Tibial artery (tissue), 4 donors: ENCODE measurements around the gene SNX5.

Experiments
- DNase-seq, 2 donors: peaks; one replicate each; pipeline ENCODE4 v3.0.0-alpha.2; 2019
- H3K27ac ChIP-seq, 2 donors: fragments of 200-600 bp; sonication (generic) in 1 of 2; 1 replicate in 1 of 2; 2 replicates in 1 of 2; pipeline ENCODE4 v1.5.1; 2018 to 2019; ENCODE audit warnings: mild to moderate bottlenecking in 1 of 2
- H3K27me3 ChIP-seq, 2 donors: fragments of 200-600 bp; sonication (generic) in 1 of 2; one replicate each; pipeline versions ENCODE4 v1.5.1 to v1.6.0; 2016 to 2019
- H3K36me3 ChIP-seq, 3 donors: fragments of 200-600 bp; sonication (generic) in 2 of 3; one replicate each; pipeline ENCODE4 v1.5.1; 2016 to 2019; ENCODE audit warnings: mild to moderate bottlenecking in 2 of 3
- H3K4me1 ChIP-seq, 4 donors: fragments of 200-600 bp; sonication (generic) in 2 of 4; 1 replicate in 3 of 4; 2 replicates in 1 of 4; pipeline ENCODE4 v1.5.1; 2016 to 2019
- H3K4me3 ChIP-seq, 2 donors: fragments of 200-600 bp; sonication (generic) in 1 of 2; 1 replicate in 1 of 2; 2 replicates in 1 of 2; pipeline ENCODE4 v1.5.1; 2018 to 2019; ENCODE audit warnings: mild to moderate bottlenecking in 2 of 2
- H3K9me3 ChIP-seq, 3 donors: fragments of 200-600 bp; sonication (generic) in 1 of 3; one replicate each; pipeline ENCODE4 v1.5.1; 2016 to 2019
- intact Hi-C: fragments of 100-400 bp; cut with DNase I; formaldehyde crosslinking; loops from one replicate; pipeline ENCODE4 v1.15.0; 2023; ENCODE audit warnings: low total_unique reads
- TF ChIP-seq, protein P1 (sequence below), 2 experiments: fragments of 200-600 bp in 1 of 2; fragments of 450-650 bp in 1 of 2; IDR thresholded peaks; one replicate each; pipeline ENCODE4 v1.5.1; 2017 to 2019; ENCODE audit warnings: antibody characterized with exemption in 2 of 2, mild to moderate bottlenecking in 1 of 2, moderate library complexity in 1 of 2

SNX5 gene

DNA sequence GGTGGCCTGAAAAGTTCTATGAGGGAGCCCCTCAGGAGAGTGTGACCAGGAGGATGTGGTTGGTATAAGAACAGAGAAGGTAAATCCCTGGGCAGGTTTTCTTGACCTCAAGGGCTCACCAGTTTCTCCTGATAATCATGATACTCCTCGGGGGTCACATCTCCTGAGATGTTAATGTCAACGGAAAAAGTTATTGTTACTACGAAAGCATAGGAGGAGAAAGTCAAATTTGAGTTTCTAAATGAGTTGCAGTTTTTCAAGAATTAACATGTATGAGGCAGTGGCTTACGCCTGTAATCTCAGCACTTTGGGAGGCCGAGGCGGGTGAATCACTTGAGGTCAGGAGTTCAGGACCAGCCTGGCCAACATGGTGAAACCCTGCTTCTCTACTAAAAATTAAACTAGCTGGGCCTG lies 23.6 kb upstream of the SNX5 start:
- Histone ChIP-seq H3K27ac (no peak overlapping the region), H3K36me3 (peaks cover 4 to 36% (median 7%) of the 10 kb centered on the region in 3 donors)
- intact Hi-C loops: loop anchor here (10.0 kb wide), 1 partner anchor 487 kb away; no protein-coding TSS in a partner anchor

DNA sequence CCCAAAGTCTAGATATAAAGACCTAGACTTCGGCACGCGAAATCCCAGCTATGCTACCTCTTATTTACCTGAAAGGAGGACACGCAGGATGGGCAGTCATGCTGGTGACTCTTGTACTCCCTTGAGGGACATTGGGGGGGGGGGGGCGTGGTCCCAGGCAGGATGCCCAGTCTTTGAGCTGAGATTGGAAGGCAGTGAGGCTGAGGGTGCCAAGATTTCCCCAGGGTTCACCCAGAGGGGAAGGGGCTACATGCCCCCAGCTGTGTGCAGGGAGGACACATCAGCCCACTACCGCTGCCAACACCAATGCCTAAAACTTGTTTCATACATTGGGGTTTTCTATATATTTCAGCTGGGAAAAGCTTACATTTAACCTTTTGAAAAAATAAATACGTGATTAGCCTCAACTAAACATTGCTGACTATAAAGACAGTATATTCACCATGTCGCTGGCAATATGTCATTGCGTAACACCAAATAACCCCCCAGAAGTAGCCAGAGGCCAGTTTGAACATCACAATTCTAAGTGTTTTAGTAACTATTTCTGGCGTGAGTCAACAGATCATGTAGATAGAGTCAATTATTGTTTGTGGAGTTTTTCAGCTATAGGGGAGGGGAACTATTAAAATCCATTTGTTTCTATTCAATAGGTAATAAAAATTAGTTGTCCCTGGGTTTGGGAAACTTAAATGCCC lies 21.8 kb upstream of the SNX5 start:
- Histone ChIP-seq H3K4me3 (no peak overlapping the region), H3K4me1 (no peaks in the 10 kb centered on the region), H3K9me3 (no peaks in the 10 kb centered on the region), H3K27ac (no peak overlapping the region), H3K36me3 (peaks cover 4 to 36% (median 7%) of the 10 kb centered on the region in 3 donors), H3K27me3 (no peaks in the 10 kb centered on the region)
- no peak for DNase-seq
- TF ChIP-seq, protein P1, sequence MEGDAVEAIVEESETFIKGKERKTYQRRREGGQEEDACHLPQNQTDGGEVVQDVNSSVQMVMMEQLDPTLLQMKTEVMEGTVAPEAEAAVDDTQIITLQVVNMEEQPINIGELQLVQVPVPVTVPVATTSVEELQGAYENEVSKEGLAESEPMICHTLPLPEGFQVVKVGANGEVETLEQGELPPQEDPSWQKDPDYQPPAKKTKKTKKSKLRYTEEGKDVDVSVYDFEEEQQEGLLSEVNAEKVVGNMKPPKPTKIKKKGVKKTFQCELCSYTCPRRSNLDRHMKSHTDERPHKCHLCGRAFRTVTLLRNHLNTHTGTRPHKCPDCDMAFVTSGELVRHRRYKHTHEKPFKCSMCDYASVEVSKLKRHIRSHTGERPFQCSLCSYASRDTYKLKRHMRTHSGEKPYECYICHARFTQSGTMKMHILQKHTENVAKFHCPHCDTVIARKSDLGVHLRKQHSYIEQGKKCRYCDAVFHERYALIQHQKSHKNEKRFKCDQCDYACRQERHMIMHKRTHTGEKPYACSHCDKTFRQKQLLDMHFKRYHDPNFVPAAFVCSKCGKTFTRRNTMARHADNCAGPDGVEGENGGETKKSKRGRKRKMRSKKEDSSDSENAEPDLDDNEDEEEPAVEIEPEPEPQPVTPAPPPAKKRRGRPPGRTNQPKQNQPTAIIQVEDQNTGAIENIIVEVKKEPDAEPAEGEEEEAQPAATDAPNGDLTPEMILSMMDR (IDR thresholded peaks at IDR 0.05): no peak
- intact Hi-C loops: loop anchor here (10.0 kb wide), 1 partner anchor 486 kb away; no protein-coding TSS in a partner anchor

More for the DNA sequence above, 23.6 kb upstream of the SNX5 start:
- DNase-seq: no peak
- TF ChIP-seq, protein P1 (IDR thresholded peaks at IDR 0.05): no peak
- no peak overlapping the region for H3K4me3 ChIP-seq
- H3K27me3 ChIP-seq: no peaks in the 10 kb centered on the region
- H3K4me1 ChIP-seq: peaks cover 0 to 8% (median 2%) of the 10 kb centered on the region in 4 donors
- no peaks in the 10 kb centered on the region for H3K9me3 ChIP-seq

DNA sequence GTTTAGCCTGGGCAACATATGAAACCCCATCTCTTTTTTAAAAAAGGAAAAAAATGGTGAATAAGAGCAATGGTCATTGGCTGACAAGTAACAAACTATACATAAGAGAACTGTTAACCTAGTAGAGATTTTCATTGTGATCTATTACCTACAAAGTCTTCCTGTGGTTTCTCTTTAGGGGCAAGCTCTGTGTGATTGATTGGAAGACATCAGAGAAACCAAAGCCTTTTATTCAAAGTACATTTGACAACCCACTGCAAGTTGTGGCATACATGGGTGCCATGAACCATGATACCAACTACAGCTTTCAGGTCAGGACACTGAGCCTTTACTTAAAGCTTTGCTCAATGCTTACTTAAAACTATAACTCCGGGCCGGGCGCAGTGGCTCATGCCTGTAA lies 19.4 kb upstream of the SNX5 start:
- Histone ChIP-seq H3K4me3 (no peak overlapping the region), H3K36me3 (peaks cover 4 to 36% (median 7%) of the 10 kb centered on the region in 3 donors), H3K9me3 (no peaks in the 10 kb centered on the region), H3K27me3 (no peaks in the 10 kb centered on the region), H3K4me1 (no peaks in the 10 kb centered on the region), H3K27ac (no peak overlapping the region)
- intact Hi-C loops: no loop called here
- TF ChIP-seq, protein P1 (IDR thresholded peaks at IDR 0.05): no peak
- DNase-seq: no peak

DNA sequence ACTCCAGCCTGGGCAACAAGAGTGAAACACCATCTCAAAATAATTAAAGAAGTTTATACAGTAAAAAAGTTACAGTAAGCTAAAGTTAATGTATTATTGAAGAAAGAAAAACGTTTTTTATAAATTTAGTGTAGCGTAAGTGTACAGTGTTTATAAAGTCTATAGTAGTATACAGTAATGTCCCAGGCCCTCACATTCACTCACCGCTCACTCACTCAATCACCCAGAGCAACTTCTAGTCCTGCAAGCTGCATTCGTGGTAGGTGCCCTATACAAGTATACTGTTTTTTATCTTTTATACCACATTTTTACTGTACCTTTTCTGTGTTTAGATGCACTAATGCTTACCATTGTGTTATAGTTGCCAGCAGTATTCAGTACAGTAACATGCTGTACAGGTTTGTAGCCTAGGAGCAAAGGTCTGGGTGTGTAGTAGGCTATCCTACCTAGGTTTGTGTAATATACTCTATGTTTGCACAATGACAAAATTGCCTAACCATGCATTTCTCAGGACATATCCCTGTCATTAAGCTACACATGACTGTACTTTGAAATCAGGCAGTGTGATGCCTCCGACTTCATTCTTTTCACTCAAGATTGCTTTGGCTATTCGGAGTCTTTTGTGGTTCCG lies 16.9 kb upstream of the SNX5 start:
- Histone ChIP-seq H3K4me1 (no peaks in the 10 kb centered on the region), H3K27ac (no peak overlapping the region), H3K27me3 (no peaks in the 10 kb centered on the region), H3K4me3 (no peak overlapping the region), H3K9me3 (no peaks in the 10 kb centered on the region), H3K36me3 (peaks cover 6 to 24% (median 7%) of the 10 kb centered on the region in 3 donors)
- intact Hi-C loops: no loop called here
- TF ChIP-seq, protein P1 (IDR thresholded peaks at IDR 0.05): no peak
- no peak for DNase-seq

DNA sequence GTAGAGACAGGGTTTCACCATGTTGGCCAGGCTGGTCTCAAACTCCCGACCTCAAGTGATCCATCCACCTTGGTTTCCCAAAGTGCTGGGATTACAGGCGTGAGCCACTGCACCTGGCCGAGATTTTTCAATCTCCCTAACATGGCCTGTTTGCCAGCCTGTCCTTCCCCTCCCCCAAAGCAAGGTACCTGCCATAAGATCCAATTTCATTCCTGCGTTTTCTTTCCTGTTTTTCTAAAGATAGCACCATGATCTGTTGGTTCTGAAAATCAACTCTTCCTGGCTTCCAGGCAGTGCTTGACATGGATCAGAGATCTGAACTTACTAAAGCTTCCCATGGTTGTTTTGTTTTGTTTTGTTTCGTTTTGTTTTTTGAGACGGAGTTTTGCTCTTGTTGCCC lies 7.7 kb upstream of the SNX5 start:
- peaks cover 0 to 41% (median 14%) of the 10 kb centered on the region in 4 donors for H3K4me1 ChIP-seq
- H3K9me3 ChIP-seq: no peaks in the 10 kb centered on the region
- DNase-seq: no peak
- no peaks in the 10 kb centered on the region for H3K27me3 ChIP-seq
- intact Hi-C loops: no loop called here
- H3K27ac ChIP-seq: no peak overlapping the region
- TF ChIP-seq, protein P1 (IDR thresholded peaks at IDR 0.05): no peak
- H3K4me3 ChIP-seq: no peak overlapping the region
- H3K36me3 ChIP-seq: peaks cover 0 to 32% (median 15%) of the 10 kb centered on the region in 3 donors
